HCT116 (cell line): Measurements from ENCODE around the gene SULT1E1. TPM values are rescaled to one million over a fixed set of nuclear protein-coding genes. Genes with fewer than 3 reads are reported as not detected.

Experiments
- ATAC-seq: fragments of 200-7000 bp; cut with Tn5 transposase; 2 replicates; pipeline ENCODE4 v1.9.1; 2020; ENCODE audit warnings: mild to moderate bottlenecking, moderate library complexity
- BruUV-seq: library from RNA; stranded (reverse); fragments of 400-500 nt; replicated peaks from 2 replicates; lab custom pipeline; 2021; lab: Mats Ljungman, UMichigan
- CTCF ChIA-PET: fragments of 300-600 bp; sonication (Branson Sonifier 250); formaldehyde crosslinking; loops from one replicate; lab custom pipeline; 2021; ENCODE audit warnings: antibody characterized with exemption; lab: Charles Lee
- POLR2A ChIA-PET: fragments of 300-600, 350-600 bp; sonication (Branson Sonifier 250); formaldehyde crosslinking; loops from one replicate; lab custom pipeline; 2021; ENCODE audit warnings: antibody characterized with exemption; lab: Charles Lee
- RAD21 ChIA-PET, 2 experiments: fragments of 300-600 bp; sonication (Branson Sonifier 250); formaldehyde crosslinking; loops; one replicate each; lab custom pipeline; 2023; ENCODE audit warnings: low total read pairs in 2 of 2; ENCODE audit not compliant: uncharacterized antibody in 2 of 2, unreplicated experiment in 2 of 2, low non-redundant PET in 1 of 2; lab: Charles Lee
- DNase-seq: peaks from one replicate; pipeline ENCODE4 v3.0.0-alpha.2; 2010; ENCODE audit warnings: low read depth, low spot score
- H2AFZ ChIP-seq: fragments of 200-600 bp; shearing (Covaris generic), sonication (generic); 2 replicates; pipeline ENCODE4 v1.6.1; 2017; ENCODE audit warnings: low read depth, mixed run types, mixed read lengths, antibody characterized with exemption, low read length; ENCODE audit not compliant: poor library complexity, severe bottlenecking
- H3K27ac ChIP-seq: 2 replicates; pipeline ENCODE4 v1.5.1; 2012; ENCODE audit warnings: low read depth, low read length
- H3K27me3 ChIP-seq: fragments of 200-600 bp; sonication (generic); 2 replicates; pipeline ENCODE4 v1.6.1; 2016; ENCODE audit warnings: mixed run types, low read length, mixed read lengths; ENCODE audit not compliant: insufficient read depth
- H3K36me3 ChIP-seq, 2 experiments: fragments of 200-500 bp in 1 of 2; fragments of 200-600 bp in 1 of 2; sonication (Bioruptor generic) in 1 of 2; sonication (generic) in 1 of 2; 2 replicates each; pipeline versions ENCODE4 v1.5.1 to v1.6.1; 2014 to 2016; ENCODE audit warnings: low read length in 2 of 2, inconsistent platforms in 1 of 2, mixed read lengths in 1 of 2, mixed run types in 1 of 2; ENCODE audit not compliant: insufficient read depth in 2 of 2, control insufficient read depth in 1 of 2
- H3K4me1 ChIP-seq, 2 experiments: fragments of 200-600 bp in 1 of 2; sonication (generic) in 1 of 2; 2 replicates each; pipeline versions ENCODE4 v1.5.1 to v1.6.1; 2012 to 2017; ENCODE audit warnings: low read length in 2 of 2, inconsistent platforms in 1 of 2, mild to moderate bottlenecking in 1 of 2, mixed read lengths in 1 of 2, mixed run types in 1 of 2, moderate library complexity in 1 of 2; ENCODE audit not compliant: insufficient read depth in 2 of 2, control insufficient read depth in 1 of 2
- H3K4me2 ChIP-seq: fragments of 200-600 bp; sonication (generic); 2 replicates; pipeline ENCODE4 v1.6.1; 2017; ENCODE audit warnings: mixed run types, low read length, mixed read lengths
- H3K4me3 ChIP-seq, 2 experiments: fragments of 200-600 bp in 1 of 2; sonication (generic) in 1 of 2; replicated peaks in 1 of 2; 2 replicates each; pipeline ENCODE4 v1.5.1; 2011 to 2016; ENCODE audit warnings: low read length in 2 of 2, control low read depth in 1 of 2, low read depth in 1 of 2, mild to moderate bottlenecking in 1 of 2, mixed read lengths in 1 of 2, mixed run types in 1 of 2
- H3K79me2 ChIP-seq: fragments of 200-600 bp; sonication (generic); 2 replicates; pipeline ENCODE4 v1.6.1; 2017; ENCODE audit warnings: mild to moderate bottlenecking, mixed run types, low read length, moderate library complexity, mixed read lengths; ENCODE audit not compliant: insufficient read depth
- H3K9ac ChIP-seq: fragments of 200-600 bp; sonication (generic); 2 replicates; pipeline ENCODE4 v1.6.1; 2016; ENCODE audit warnings: low read length, mixed read lengths
- H3K9me2 ChIP-seq: fragments of 200-600 bp; sonication (generic), shearing (Covaris generic); 2 replicates; pipeline ENCODE4 v1.6.1; 2017; ENCODE audit warnings: mixed run types, mild to moderate bottlenecking, moderate library complexity; ENCODE audit not compliant: insufficient read depth
- H3K9me3 ChIP-seq, 2 experiments: fragments of 200-500 bp in 1 of 2; fragments of 200-600 bp in 1 of 2; sonication (Bioruptor generic) in 1 of 2; sonication (generic) in 1 of 2; 2 replicates each; pipeline ENCODE4 v1.6.1; 2014 to 2017; ENCODE audit warnings: low read length in 2 of 2, mixed read lengths in 2 of 2, inconsistent platforms in 1 of 2, low read depth in 1 of 2, mild to moderate bottlenecking in 1 of 2, mixed run types in 1 of 2, moderate library complexity in 1 of 2; ENCODE audit not compliant: control insufficient read depth in 1 of 2, insufficient read depth in 1 of 2
- H4K20me1 ChIP-seq: fragments of 200-600 bp; sonication (generic), shearing (Covaris generic); 2 replicates; pipeline ENCODE4 v1.6.1; 2017; ENCODE audit warnings: mixed run types, mild to moderate bottlenecking, moderate library complexity; ENCODE audit not compliant: insufficient read depth
- ATF3 ChIP-seq: IDR thresholded peaks from 2 replicates; pipeline ENCODE4 v1.6.1; 2012
- CBX3 ChIP-seq: IDR thresholded peaks from 2 replicates; pipeline ENCODE4 v1.6.1; 2012; ENCODE audit warnings: low read depth
- CEBPB ChIP-seq: IDR thresholded peaks from 2 replicates; pipeline ENCODE4 v1.6.1; 2012; ENCODE audit warnings: low read depth
- CTCF ChIP-seq, 3 experiments: fragments of 200-600 bp in 1 of 3; sonication (generic) in 1 of 3; IDR thresholded peaks in 2 of 3; conservative IDR thresholded peaks in 1 of 3; 2 replicates each; pipeline ENCODE4 v1.5.1; 2012 to 2017; ENCODE audit warnings: low read depth in 2 of 3, low read length in 2 of 3, antibody characterized with exemption in 1 of 3, borderline replicate concordance in 1 of 3, control low read depth in 1 of 3, mild to moderate bottlenecking in 1 of 3, mixed read lengths in 1 of 3, mixed run types in 1 of 3, moderate library complexity in 1 of 3; ENCODE audit not compliant: insufficient read depth in 1 of 3
- EGR1 ChIP-seq: IDR thresholded peaks from 2 replicates; pipeline ENCODE4 v1.6.1; 2012; ENCODE audit warnings: low read depth
- ELF1 ChIP-seq: IDR thresholded peaks from 2 replicates; pipeline ENCODE4 v1.6.1; 2012; ENCODE audit warnings: low read depth, borderline replicate concordance
- EZH2 ChIP-seq: fragments of 200-600 bp; sonication (generic); IDR thresholded peaks from 2 replicates; pipeline ENCODE4 v1.6.1; 2017; ENCODE audit warnings: antibody characterized with exemption, mixed run types
- EZH2phosphoT487 ChIP-seq: fragments of 200-600 bp; IDR thresholded peaks from 2 replicates; pipeline ENCODE4 v1.6.1; 2018; ENCODE audit warnings: antibody characterized with exemption, borderline replicate concordance
- FOSL1 ChIP-seq: IDR thresholded peaks from 2 replicates; pipeline ENCODE4 v1.6.1; 2012; ENCODE audit warnings: low read depth
- JUND ChIP-seq: IDR thresholded peaks from 2 replicates; pipeline ENCODE4 v1.6.1; 2012
- MAX ChIP-seq: IDR thresholded peaks from 2 replicates; pipeline ENCODE4 v1.6.1; 2012
- RAD21 ChIP-seq: IDR thresholded peaks from 2 replicates; pipeline ENCODE4 v1.6.1; 2012; ENCODE audit warnings: low read depth, mild to moderate bottlenecking
- SRF ChIP-seq: IDR thresholded peaks from 2 replicates; pipeline ENCODE4 v1.6.1; 2012; ENCODE audit warnings: low read depth
- TCF7L2 ChIP-seq: IDR thresholded peaks from 2 replicates; pipeline ENCODE4 v1.7.0; 2011; ENCODE audit warnings: borderline replicate concordance, inconsistent platforms; ENCODE audit not compliant: insufficient read depth, insufficient read length; ENCODE audit errors: extremely low read depth
- YY1 ChIP-seq: IDR thresholded peaks from 2 replicates; pipeline ENCODE4 v1.6.1; 2011; ENCODE audit warnings: low read length, low read depth, moderate library complexity, mild to moderate bottlenecking; ENCODE audit not compliant: insufficient replicate concordance; ENCODE audit errors: extremely low read depth
- ZBTB33 ChIP-seq: IDR thresholded peaks from 2 replicates; pipeline ENCODE4 v1.6.1; 2011; ENCODE audit warnings: mild to moderate bottlenecking, low read length, moderate library complexity; ENCODE audit not compliant: insufficient replicate concordance; ENCODE audit errors: extremely low read depth
- ZFX ChIP-seq: fragments of 450-650 bp; IDR thresholded peaks from 2 replicates; pipeline ENCODE4 v1.6.1; 2017
- intact Hi-C: fragments of 100-400 bp; cut with micrococcal nuclease; formaldehyde crosslinking; loops from 2 replicates; pipeline ENCODE4 v1.10.0; 2022
- total RNA-seq: library from RNA; stranded (reverse); gene quantifications from one replicate; pipeline ENCODE4 v1.2.1, GENCODE V29; 2021; ENCODE audit not compliant: unreplicated experiment

SULT1E1 gene
- total RNA-seq, 1 experiment from 2014 or later = not detected

GRCh38 chr4:69829678-69830077 lies 30.3 kb downstream of the SULT1E1 start (continued):
- no peak for TF ChIP-seq CTCF (IDR thresholded peaks at IDR 0.05 in 2 of 3, conservative IDR thresholded peaks at IDR 0.05 in 1 of 3; ENCODE audit: borderline replicate concordance in 1 of 3, insufficient read depth in 1 of 3, low read depth in 2 of 3, low read length in 2 of 3)

- ChIA-PET RAD21 (no interaction called here), CTCF (no interaction called here), POLR2A (no interaction called here)
- Histone ChIP-seq H3K9ac (no peak overlapping the region), H3K9me2 (no peaks in the 10 kb centered on the region), H3K4me1 (no peaks in the 10 kb centered on the region), H3K79me2 (no peaks in the 10 kb centered on the region), H3K36me3 (no peaks in the 10 kb centered on the region), H2AFZ (no peak overlapping the region), H3K4me2 (no peak overlapping the region), H3K4me3 (no peak overlapping the region), H4K20me1 (no peaks in the 10 kb centered on the region), H3K27ac (no peak overlapping the region), H3K9me3 (no peaks in the 10 kb centered on the region), H3K27me3 (no peaks in the 10 kb centered on the region)
- TF ChIP-seq SRF = no peak
- TF ChIP-seq FOSL1 = no peak
- TF ChIP-seq EZH2 = no peak
- TF ChIP-seq YY1 = no peak
- TF ChIP-seq JUND = no peak
- TF ChIP-seq EGR1 = no peak
- TF ChIP-seq ZFX = no peak
- TF ChIP-seq TCF7L2 = no peak
- no peak for TF ChIP-seq CEBPB
- TF ChIP-seq RAD21 = no peak
- TF ChIP-seq ELF1 = no peak
- no peak for TF ChIP-seq EZH2phosphoT487
- TF ChIP-seq ATF3 = no peak
- TF ChIP-seq CBX3 = no peak
- no peak for TF ChIP-seq CTCF (IDR thresholded peaks at IDR 0.05 in 2 of 3, conservative IDR thresholded peaks at IDR 0.05 in 1 of 3; ENCODE audit: borderline replicate concordance in 1 of 3, insufficient read depth in 1 of 3, low read depth in 2 of 3, low read length in 2 of 3)
- no peak for TF ChIP-seq MAX
- TF ChIP-seq ZBTB33 = no peak
- DNase-seq (no peak), ATAC-seq (no peak)
- no TSS peak for BruUV-seq
- intact Hi-C loops = no loop called here
These were observed 31.1 kb downstream of the SULT1E1 start for GRCh38 chr4:69828828-69829227.
